Measurements from ENCODE around the gene AUTS2.

AUTS2 gene

DNA sequence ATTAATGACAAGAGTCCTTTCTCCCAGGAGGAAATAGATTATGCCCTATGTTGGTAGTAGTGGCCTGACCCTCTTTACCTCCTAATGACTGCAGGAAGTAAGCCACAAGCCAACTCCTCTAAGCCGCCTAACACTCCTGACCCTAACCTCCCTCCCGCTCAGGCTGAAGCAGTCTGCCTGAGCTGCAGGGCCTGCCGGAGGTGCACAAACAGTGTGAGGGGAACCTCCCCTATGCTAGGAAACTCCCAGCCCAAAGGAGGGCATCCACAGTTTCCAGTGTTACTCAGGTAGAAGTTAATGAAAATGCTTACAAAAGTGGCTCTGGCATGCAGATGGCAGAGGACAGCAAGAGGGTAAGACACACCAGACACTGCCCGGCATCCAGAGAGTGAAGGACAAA, 1239.3 kb downstream of the AUTS2 start:
- no peak for DNase-seq

DNA sequence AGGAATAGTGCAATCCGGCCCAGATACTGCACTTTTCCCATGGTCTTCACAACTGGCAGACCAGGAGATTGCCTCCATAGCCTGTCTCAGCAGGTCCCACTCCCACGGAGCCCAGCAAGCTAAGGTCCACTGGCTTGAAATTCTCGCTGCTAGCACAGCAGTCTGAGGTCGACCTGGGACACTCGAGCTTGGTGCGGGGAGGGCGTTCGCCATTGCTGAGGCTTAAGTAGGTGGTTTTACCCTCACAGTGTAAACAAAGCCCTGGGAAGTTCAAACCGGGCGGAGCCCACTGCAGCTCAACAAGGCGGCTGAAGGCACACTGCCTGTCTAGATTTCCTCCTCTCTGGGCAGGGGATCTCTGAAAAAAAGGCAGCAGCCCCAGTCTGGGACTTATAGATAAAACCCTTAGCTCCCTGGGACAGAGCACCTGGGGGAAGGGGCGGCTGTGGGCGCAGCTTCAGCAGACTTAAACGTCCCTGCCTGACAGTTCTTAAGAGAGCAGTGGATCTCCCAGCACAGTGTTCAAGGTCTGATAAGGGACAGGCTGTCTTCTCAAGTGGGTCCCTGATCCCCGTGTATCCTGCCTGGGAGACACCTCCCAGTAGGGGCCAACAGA, 1240.1 kb downstream of the AUTS2 start:
- DNase-seq: no peak

Measured in amniotic stem cell (primary cell).